GM19395 (cell line): ENCODE results near the gene PMEPA1.

Experiments used
- ATAC-seq: cut with Tn5 transposase; IDR thresholded peaks from one replicate; pipeline ENCODE4 v1.9.1; 2021; ENCODE audit warnings: mild to moderate bottlenecking, moderate library complexity; ENCODE audit not compliant: unreplicated experiment

Gene PMEPA1

GRCh38 chr20:57680934-57681914, 28.6 kb downstream of the PMEPA1 start:
- ATAC-seq = no peak

GRCh38 chr20:57680131-57680716, 29.6 kb downstream of the PMEPA1 start:
- peak; percentile 68 for ATAC-seq

GRCh38 chr20:57679113-57679512, 30.7 kb downstream of the PMEPA1 start:
- ATAC-seq = no peak

- ATAC-seq = no peak
These were observed 31.5 kb downstream of the PMEPA1 start for GRCh38 chr20:57678340-57678739.

GRCh38 chr20:57677584-57677982, 32.2 kb downstream of the PMEPA1 start:
- no peak for ATAC-seq

- ATAC-seq = no peak
These were observed 32.9 kb downstream of the PMEPA1 start for GRCh38 chr20:57676589-57677583.

- no peak for ATAC-seq
These were observed 34.0 kb downstream of the PMEPA1 start for GRCh38 chr20:57675773-57676172.

- no peak for ATAC-seq
These were observed 36.8 kb downstream of the PMEPA1 start for GRCh38 chr20:57672953-57673575.

GRCh38 chr20:57672164-57672563, 37.7 kb downstream of the PMEPA1 start:
- no peak for ATAC-seq

- no peak for ATAC-seq
These were observed 38.2 kb downstream of the PMEPA1 start for GRCh38 chr20:57671662-57672061.

GRCh38 chr20:57671072-57671391, 38.8 kb downstream of the PMEPA1 start:
- ATAC-seq = no peak

GRCh38 chr20:57670288-57671071, 39.3 kb downstream of the PMEPA1 start:
- ATAC-seq = no peak

GRCh38 chr20:57669632-57670031, 40.2 kb downstream of the PMEPA1 start:
- ATAC-seq = no peak

GRCh38 chr20:57667924-57668782, 41.7 kb downstream of the PMEPA1 start:
- no peak for ATAC-seq

- ATAC-seq = no peak
These were observed 42.4 kb downstream of the PMEPA1 start for GRCh38 chr20:57667388-57667787.

GRCh38 chr20:57666834-57667157, 43.0 kb downstream of the PMEPA1 start:
- no peak for ATAC-seq

- ATAC-seq = no peak
These were observed 43.5 kb downstream of the PMEPA1 start for GRCh38 chr20:57666106-57666833.

- no peak for ATAC-seq
These were observed 44.2 kb downstream of the PMEPA1 start for GRCh38 chr20:57665589-57665971.
